OCI-LY7 (cell line): ENCODE measurements around the gene CARMIL1. TPM values are rescaled to one million over a fixed set of nuclear protein-coding genes. Genes with fewer than 3 reads are reported as not detected.

Source experiments
- BruUV-seq: library from RNA; stranded (reverse); fragments of 400-500 nt; replicated peaks from 2 replicates; lab custom pipeline; 2021; lab: Mats Ljungman, UMichigan
- CTCF ChIA-PET: fragments of 300-600 bp; sonication (Branson Sonifier 250); formaldehyde crosslinking; loops from one replicate; lab custom pipeline; 2022; ENCODE audit warnings: antibody characterized with exemption; ENCODE audit not compliant: unreplicated experiment; lab: Charles Lee
- POLR2A ChIA-PET: fragments of 300-600 bp; sonication (Branson Sonifier 250); formaldehyde crosslinking; loops from one replicate; lab custom pipeline; 2022; ENCODE audit warnings: antibody characterized with exemption; lab: Charles Lee
- DNase-seq: peaks from one replicate; pipeline ENCODE4 v3.0.0-alpha.2; 2015; ENCODE audit warnings: low spot score
- H2AFZ ChIP-seq: fragments of 200-600 bp; sonication (generic), shearing (Covaris generic); 2 replicates; pipeline ENCODE4 v1.6.1; 2014; ENCODE audit warnings: mild to moderate bottlenecking, antibody characterized with exemption, low read length, moderate library complexity
- H3K27ac ChIP-seq: fragments of 200-600 bp; sonication (generic); 2 replicates; pipeline ENCODE4 v1.5.1; 2014; ENCODE audit warnings: mixed run types, low read depth, mild to moderate bottlenecking, moderate library complexity, low read length, inconsistent platforms; ENCODE audit not compliant: poor library complexity, severe bottlenecking
- H3K36me3 ChIP-seq: fragments of 200-600 bp; sonication (generic); 2 replicates; pipeline ENCODE4 v1.6.1; 2014; ENCODE audit warnings: mild to moderate bottlenecking, antibody characterized with exemption, low read length, moderate library complexity, mixed read lengths; ENCODE audit not compliant: insufficient read depth
- H3K4me1 ChIP-seq: fragments of 200-600 bp; sonication (generic); 2 replicates; pipeline ENCODE4 v1.5.1; 2014; ENCODE audit warnings: mild to moderate bottlenecking, low read length; ENCODE audit not compliant: insufficient read depth, poor library complexity, severe bottlenecking
- H3K4me2 ChIP-seq: fragments of 200-600 bp; sonication (generic); 2 replicates; pipeline ENCODE4 v1.6.1; 2014; ENCODE audit warnings: mild to moderate bottlenecking, low read length
- H3K4me3 ChIP-seq: fragments of 200-600 bp; sonication (generic); 2 replicates; pipeline ENCODE4 v1.5.1; 2014; ENCODE audit warnings: mild to moderate bottlenecking, low read depth, low read length; ENCODE audit not compliant: poor library complexity, severe bottlenecking
- H3K79me2 ChIP-seq: fragments of 200-600 bp; sonication (generic); 2 replicates; pipeline ENCODE4 v1.6.1; 2016; ENCODE audit warnings: low read depth, mild to moderate bottlenecking, low read length, moderate library complexity, mixed read lengths; ENCODE audit not compliant: insufficient read depth
- H3K9me2 ChIP-seq: fragments of 200-600 bp; sonication (generic); 2 replicates; pipeline ENCODE4 v1.6.1; 2016; ENCODE audit warnings: mild to moderate bottlenecking, low read length, mixed read lengths; ENCODE audit not compliant: insufficient read depth
- H3K9me3 ChIP-seq: fragments of 200-600 bp; sonication (generic); 2 replicates; pipeline ENCODE4 v1.6.1; 2014; ENCODE audit warnings: mild to moderate bottlenecking, mixed run types, low read length, mixed read lengths
- H4K20me1 ChIP-seq: fragments of 200-600 bp; sonication (generic); 2 replicates; pipeline ENCODE4 v1.6.1; 2014; ENCODE audit warnings: mild to moderate bottlenecking, antibody characterized with exemption, low read length, moderate library complexity, mixed read lengths; ENCODE audit not compliant: insufficient read depth
- EZH2phosphoT487 ChIP-seq: fragments of 200-600 bp; sonication (generic); IDR thresholded peaks from 2 replicates; pipeline ENCODE4 v1.6.1; 2018; ENCODE audit warnings: low read depth, borderline replicate concordance, mild to moderate bottlenecking, mixed run types, antibody characterized with exemption, low read length, moderate library complexity, mixed read lengths
- intact Hi-C: fragments of 100-400 bp; cut with micrococcal nuclease; formaldehyde crosslinking; loops from one replicate; pipeline ENCODE4 v1.10.0; 2022; ENCODE audit not compliant: unreplicated experiment
- total RNA-seq, 2 experiments: library from RNA; depleted of rRNA in 1 of 2; stranded (reverse); fragments of >200 nt in 1 of 2; shearing (Covaris generic) in 1 of 2; gene quantifications; 2 replicates each; pipeline ENCODE4 v1.2.3, GENCODE V29; 2014 to 2022
- TF ChIP-seq, protein P1 (sequence below): fragments of 200-600 bp; sonication (generic); conservative IDR thresholded peaks from 2 replicates; pipeline ENCODE4 v1.5.1; 2014; ENCODE audit warnings: mild to moderate bottlenecking, antibody characterized with exemption, low read length, moderate library complexity, mixed read lengths

Gene CARMIL1
- total RNA-seq, 2 experiments from 2014 or later: 25.5 to 40.1 TPM

DNA sequence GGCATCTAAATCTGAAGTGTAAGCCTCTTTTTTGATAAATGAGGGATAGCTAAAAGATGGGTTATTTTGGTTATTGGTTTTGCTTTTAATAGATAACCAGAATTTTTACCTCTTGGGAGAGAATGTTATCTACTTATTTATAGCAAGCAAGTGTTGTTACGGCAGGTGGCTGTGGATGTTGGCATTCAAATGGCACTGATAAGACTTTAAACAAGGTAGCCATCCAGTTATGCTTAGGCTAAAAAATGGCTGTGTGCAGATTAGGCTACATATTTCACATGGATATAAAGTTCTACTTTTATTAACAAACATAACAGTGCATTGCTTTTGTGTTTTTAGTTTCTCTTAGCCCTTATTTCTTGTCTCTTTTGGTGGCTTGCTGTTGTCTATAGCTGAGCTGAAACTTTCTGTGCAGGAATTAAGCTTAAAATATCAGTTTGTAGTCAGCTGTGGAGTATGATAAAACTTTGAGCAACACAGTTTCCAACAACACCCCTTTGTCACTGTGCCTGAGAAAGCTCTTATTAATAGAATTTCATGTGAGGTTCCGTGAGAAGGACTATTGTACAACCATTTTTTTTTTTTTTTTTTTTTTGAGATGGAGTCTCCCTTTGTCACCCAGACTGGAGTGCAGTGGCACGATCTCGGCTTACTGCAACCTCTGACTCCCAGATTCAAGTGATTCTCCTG lies 28.8 kb downstream of the CARMIL1 start:
- no TSS peak for BruUV-seq
- POLR2A ChIA-PET: interaction anchor here (0.6 to 1.3 kb wide), 4 partner anchors 10 to 63 kb away, joined by 3 to 9 read pairs (median 4); no protein-coding TSS in a partner anchor
- Histone ChIP-seq H3K4me2 (no peak overlapping the region), H3K27ac (no peak overlapping the region), H3K4me3 (no peak overlapping the region), H3K36me3 (peaks cover 8% of the 10 kb centered on the region; the same call in 1 of the 2 replicates), H3K79me2 (peaks cover 91% of the 10 kb centered on the region), H3K9me2 (no peaks in the 10 kb centered on the region), H4K20me1 (peaks cover 6% of the 10 kb centered on the region), H3K9me3 (no peaks in the 10 kb centered on the region), H2AFZ (no peak overlapping the region), H3K4me1 (peaks cover 54% of the 10 kb centered on the region)
- CTCF ChIA-PET: no interaction called here
- TF ChIP-seq, protein P1, sequence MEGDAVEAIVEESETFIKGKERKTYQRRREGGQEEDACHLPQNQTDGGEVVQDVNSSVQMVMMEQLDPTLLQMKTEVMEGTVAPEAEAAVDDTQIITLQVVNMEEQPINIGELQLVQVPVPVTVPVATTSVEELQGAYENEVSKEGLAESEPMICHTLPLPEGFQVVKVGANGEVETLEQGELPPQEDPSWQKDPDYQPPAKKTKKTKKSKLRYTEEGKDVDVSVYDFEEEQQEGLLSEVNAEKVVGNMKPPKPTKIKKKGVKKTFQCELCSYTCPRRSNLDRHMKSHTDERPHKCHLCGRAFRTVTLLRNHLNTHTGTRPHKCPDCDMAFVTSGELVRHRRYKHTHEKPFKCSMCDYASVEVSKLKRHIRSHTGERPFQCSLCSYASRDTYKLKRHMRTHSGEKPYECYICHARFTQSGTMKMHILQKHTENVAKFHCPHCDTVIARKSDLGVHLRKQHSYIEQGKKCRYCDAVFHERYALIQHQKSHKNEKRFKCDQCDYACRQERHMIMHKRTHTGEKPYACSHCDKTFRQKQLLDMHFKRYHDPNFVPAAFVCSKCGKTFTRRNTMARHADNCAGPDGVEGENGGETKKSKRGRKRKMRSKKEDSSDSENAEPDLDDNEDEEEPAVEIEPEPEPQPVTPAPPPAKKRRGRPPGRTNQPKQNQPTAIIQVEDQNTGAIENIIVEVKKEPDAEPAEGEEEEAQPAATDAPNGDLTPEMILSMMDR: no peak
- no peak for TF ChIP-seq EZH2phosphoT487
- no peak for DNase-seq
- intact Hi-C loops: no loop called here

DNA sequence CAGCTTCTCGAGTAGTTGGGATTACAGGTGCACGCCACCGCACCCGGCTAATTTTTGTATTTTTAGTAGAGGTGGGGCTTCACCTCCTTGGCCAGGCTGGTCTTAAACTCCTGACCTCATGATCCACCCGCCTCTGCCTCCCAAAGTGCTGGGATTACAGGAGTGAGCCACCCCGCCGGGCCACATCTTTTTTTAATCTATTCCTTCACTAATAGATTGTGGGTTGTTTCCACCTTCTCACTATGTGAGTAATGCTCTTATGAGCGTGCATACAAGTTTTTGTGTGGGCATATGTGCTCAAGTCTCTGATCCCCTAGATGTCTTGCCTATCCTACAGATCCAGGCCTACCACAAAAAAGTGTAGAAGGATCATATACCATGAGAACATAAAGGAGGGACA lies 30.7 kb downstream of the CARMIL1 start:
- no TSS peak for BruUV-seq
- CTCF ChIA-PET: no interaction called here
- Histone ChIP-seq H3K79me2 (peaks cover 88% of the 10 kb centered on the region), H3K36me3 (no peaks in the 10 kb centered on the region; the same call in 1 of the 2 replicates), H2AFZ (no peak overlapping the region), H3K4me3 (no peak overlapping the region), H3K9me3 (no peaks in the 10 kb centered on the region), H4K20me1 (peaks cover 21% of the 10 kb centered on the region), H3K27ac (no peak overlapping the region), H3K4me2 (no peak overlapping the region), H3K9me2 (no peaks in the 10 kb centered on the region), H3K4me1 (peaks cover 46% of the 10 kb centered on the region)
- no peak for TF ChIP-seq EZH2phosphoT487
- TF ChIP-seq, protein P1: no peak
- POLR2A ChIA-PET: interaction anchor here (0.6 to 1.5 kb wide), 6 partner anchors 8 to 84 kb away, joined by 3 to 7 read pairs (median 4); no protein-coding TSS in a partner anchor
- no peak for DNase-seq
- intact Hi-C loops: no loop called here
